IMR-90 (cell line): ENCODE measurements around the gene FMN1. TPM values are rescaled to one million over a fixed set of nuclear protein-coding genes. Genes with fewer than 3 reads are reported as not detected.

Experiments used
- ATAC-seq: fragments of 200-7000 bp; cut with Tn5 transposase; 2 replicates; pipeline ENCODE4 v1.9.1; 2020; ENCODE audit warnings: low read depth, mild to moderate bottlenecking, moderate library complexity
- BruUV-seq: library from RNA; stranded (reverse); fragments of 400-500 nt; replicated peaks from 2 replicates; lab custom pipeline; 2021; lab: Mats Ljungman, UMichigan
- CTCF ChIA-PET: fragments of 300-600 bp; formaldehyde crosslinking; extraction: SDS; loops from one replicate; lab custom pipeline; 2021; ENCODE audit warnings: antibody characterized with exemption; lab: Yijun Ruan, JAX
- POLR2A ChIA-PET: fragments of 300-600 bp; sonication (Branson Sonifier 250); formaldehyde crosslinking; loops from one replicate; lab custom pipeline; 2022; ENCODE audit warnings: antibody characterized with exemption; ENCODE audit not compliant: unreplicated experiment; lab: Charles Lee
- DNase-seq: peaks from one replicate; pipeline ENCODE4 v3.0.0; 2013
- H2AFZ ChIP-seq: replicated peaks from 2 replicates; pipeline ENCODE3; 2013; ENCODE audit warnings: low read length, mild to moderate bottlenecking; ENCODE audit not compliant: poor library complexity
- H2AK5ac ChIP-seq: 2 replicates; pipeline ENCODE4 v1.6.1; 2013; ENCODE audit warnings: low read depth, low read length, inconsistent platforms
- H2AK9ac ChIP-seq: replicated peaks from 2 replicates; pipeline ENCODE3; 2013; ENCODE audit warnings: mild to moderate bottlenecking, low read depth, low read length, moderate library complexity; ENCODE audit not compliant: poor library complexity
- H2BK120ac ChIP-seq: 2 replicates; pipeline ENCODE4 v1.6.1; 2013; ENCODE audit warnings: low read depth, low read length, inconsistent platforms
- H2BK15ac ChIP-seq: 3 replicates; pipeline ENCODE4 v1.6.1; 2013; ENCODE audit warnings: low read depth, low read length, inconsistent platforms
- H2BK20ac ChIP-seq: 2 replicates; pipeline ENCODE4 v1.6.1; 2013; ENCODE audit warnings: low read depth, mild to moderate bottlenecking, inconsistent platforms, low read length, moderate library complexity
- H2BK5ac ChIP-seq: 2 replicates; pipeline ENCODE4 v1.6.1; 2013; ENCODE audit warnings: mild to moderate bottlenecking, low read depth, low read length, inconsistent platforms; ENCODE audit not compliant: poor library complexity, severe bottlenecking
- H3K14ac ChIP-seq: replicated peaks from 2 replicates; pipeline ENCODE4 v1.6.1; 2013; ENCODE audit warnings: low read depth, low read length, inconsistent platforms
- H3K18ac ChIP-seq: 2 replicates; pipeline ENCODE4 v1.6.1; 2013; ENCODE audit warnings: low read depth, low read length, control low read depth
- H3K23ac ChIP-seq: 2 replicates; pipeline ENCODE4 v1.6.1; 2013; ENCODE audit warnings: low read depth, low read length, inconsistent platforms
- H3K27ac ChIP-seq: 2 replicates; pipeline ENCODE4 v1.5.1; 2013; ENCODE audit warnings: mild to moderate bottlenecking, control low read depth, low read length; ENCODE audit not compliant: insufficient read depth
- H3K27me3 ChIP-seq: 2 replicates; pipeline ENCODE4 v1.6.1; 2013; ENCODE audit warnings: low read length; ENCODE audit not compliant: control insufficient read depth, insufficient read depth
- H3K36me3 ChIP-seq: 2 replicates; pipeline ENCODE4 v1.6.1; 2013; ENCODE audit warnings: low read length, mixed read lengths; ENCODE audit not compliant: control insufficient read depth, insufficient read depth
- H3K4ac ChIP-seq: 2 replicates; pipeline ENCODE4 v1.6.1; 2013; ENCODE audit warnings: low read depth, low read length, inconsistent platforms
- H3K4me1 ChIP-seq: 2 replicates; pipeline ENCODE4 v1.6.1; 2013; ENCODE audit warnings: low read length, mixed read lengths; ENCODE audit not compliant: control insufficient read depth, insufficient read depth
- H3K4me2 ChIP-seq: 2 replicates; pipeline ENCODE4 v1.6.1; 2013; ENCODE audit warnings: low read depth, mild to moderate bottlenecking, control low read depth, low read length, moderate library complexity
- H3K4me3 ChIP-seq: 2 replicates; pipeline ENCODE4 v1.5.1; 2013; ENCODE audit warnings: low read depth, mild to moderate bottlenecking, control low read depth, low read length, moderate library complexity; ENCODE audit not compliant: insufficient read depth
- H3K56ac ChIP-seq: 2 replicates; pipeline ENCODE4 v1.6.1; 2013; ENCODE audit warnings: low read length, inconsistent platforms; ENCODE audit not compliant: insufficient read depth; ENCODE audit errors: extremely low read depth
- H3K79me1 ChIP-seq, 2 experiments: 2 replicates each; pipeline ENCODE4 v1.6.1; 2013; ENCODE audit warnings: low read length in 2 of 2, inconsistent platforms in 1 of 2, low read depth in 1 of 2
- H3K9ac ChIP-seq: 2 replicates; pipeline ENCODE4 v1.6.1; 2013; ENCODE audit warnings: low read depth, low read length, control low read depth
- H3K9me1 ChIP-seq: 2 replicates; pipeline ENCODE4 v1.6.1; 2013; ENCODE audit warnings: low read length, inconsistent platforms; ENCODE audit not compliant: insufficient read depth
- H3K9me3 ChIP-seq: 2 replicates; pipeline ENCODE4 v1.6.1; 2013; ENCODE audit warnings: low read length; ENCODE audit not compliant: control insufficient read depth, insufficient read depth
- H4K20me1 ChIP-seq: 2 replicates; pipeline ENCODE4 v1.6.1; 2013; ENCODE audit warnings: low read length, inconsistent platforms; ENCODE audit not compliant: insufficient read depth
- H4K5ac ChIP-seq: 2 replicates; pipeline ENCODE4 v1.6.1; 2013; ENCODE audit warnings: mild to moderate bottlenecking, low read depth, low read length, control low read depth
- H4K8ac ChIP-seq, 2 experiments: 2 replicates each; pipeline ENCODE4 v1.6.1; 2013; ENCODE audit warnings: low read depth in 2 of 2, low read length in 2 of 2, control low read depth in 1 of 2, inconsistent platforms in 1 of 2
- H4K91ac ChIP-seq: 2 replicates; pipeline ENCODE4 v1.6.1; 2013; ENCODE audit warnings: low read depth, low read length, inconsistent platforms; ENCODE audit not compliant: insufficient read depth
- ELK1 ChIP-seq: fragments of 150-350 bp; IDR thresholded peaks from 2 replicates; pipeline ENCODE4 v1.6.1; 2016; ENCODE audit warnings: low read depth, mild to moderate bottlenecking, low read length, moderate library complexity, borderline replicate concordance
- NFE2L2 ChIP-seq: fragments of 150-350 bp; IDR thresholded peaks from 2 replicates; pipeline ENCODE4 v1.6.1; 2016; ENCODE audit warnings: low read depth, mild to moderate bottlenecking, low read length
- RAD21 ChIP-seq: IDR thresholded peaks from 2 replicates; pipeline ENCODE4 v1.6.1; 2012; ENCODE audit warnings: low read length, improper control_type of control experiment
- RFX5 ChIP-seq: IDR thresholded peaks from 2 replicates; pipeline ENCODE4 v1.8.0; 2012; ENCODE audit warnings: low read depth, mild to moderate bottlenecking, low read length, moderate library complexity
- SMC3 ChIP-seq: fragments of 150-350 bp; IDR thresholded peaks from 2 replicates; pipeline ENCODE4 v1.6.1; 2016; ENCODE audit warnings: low read depth, mild to moderate bottlenecking, antibody characterized with exemption, low read length, moderate library complexity
- USF2 ChIP-seq: fragments of 150-350 bp; IDR thresholded peaks from 2 replicates; pipeline ENCODE4 v1.6.1; 2017; ENCODE audit warnings: mild to moderate bottlenecking, antibody characterized with exemption, low read length, low read depth
- WGBS, 2 experiments: methylation state at CpG; one replicate each; pipeline versions ENCODE4 v1.1.5 to v1.1.7; 2013; ENCODE audit warnings: missing lambda C conversion rate in 2 of 2; ENCODE audit not compliant: insufficient read length in 1 of 2; ENCODE audit errors: extremely low coverage in 2 of 2; 5-methylcytosine and 5-hydroxymethylcytosine counted together
- dilution Hi-C: fragments of 300-500 bp; cut with HindIII; formaldehyde crosslinking; loops from one replicate; pipeline ENCODE4 v1.14.3; 2018; ENCODE audit warnings: low sequenced_read_pairs; ENCODE audit not compliant: unreplicated experiment
- in situ Hi-C: fragments of 300-500 bp; cut with MboI; formaldehyde crosslinking; loops from 3 replicates; pipeline ENCODE4 v1.14.3; 2019; ENCODE audit warnings: low sequenced_read_pairs, inconsistent platforms, mixed read lengths
- intact Hi-C: fragments of 100-400 bp; cut with micrococcal nuclease; formaldehyde crosslinking; loops from 2 replicates; pipeline ENCODE4 v1.10.0; 2022
- polyA plus RNA-seq, 3 experiments: library from polyadenylated mRNA; depleted of rRNA; stranded (reverse); fragments of >200 nt; gene quantifications; 2 replicates each; pipeline ENCODE4 v1.2.3, GENCODE V29; 2012; ENCODE audit warnings: low replicate concordance in 1 of 3
- total RNA-seq: library from RNA; depleted of rRNA; stranded (reverse); fragments of >200 nt; gene quantifications from 2 replicates; pipeline ENCODE4 v1.2.3, GENCODE V29; 2012

FMN1 gene
- total and polyA plus RNA-seq, 2 of the 4 experiments (the other 2 are of a cell fraction): 7.3 to 17.6 TPM

GRCh38 chr15:33148129-33148751, 46.3 kb downstream of the FMN1 start:
- H2BK20ac ChIP-seq: no peak overlapping the region
- H3K4me1 ChIP-seq: no peaks in the 10 kb centered on the region
- TF ChIP-seq USF2 (no peak), SMC3 (no peak), NFE2L2 (no peak), ELK1 (no peak), RFX5 (no peak), RAD21 (no peak)
- H2AK9ac ChIP-seq: no peak overlapping the region
- peaks cover 3% of the 10 kb centered on the region for H3K27me3 ChIP-seq
- H4K5ac ChIP-seq: no peak overlapping the region
- ChIA-PET CTCF (interaction anchor here (0.6 kb wide), 1 partner anchor 9 kb away, joined by 3 read pairs; no protein-coding TSS in a partner anchor), POLR2A (no interaction called here)
- in situ Hi-C loops (no loop called here), dilution Hi-C loops (no loop called here), intact Hi-C loops (no loop called here)
- no peak overlapping the region for H2BK5ac ChIP-seq
- no peak overlapping the region for H2BK120ac ChIP-seq
- no peak overlapping the region for H3K18ac ChIP-seq
- H4K91ac ChIP-seq: no peak overlapping the region
- DNase-seq (no peak), ATAC-seq (no peak)
- H3K9me1 ChIP-seq: no peaks in the 10 kb centered on the region
- H3K36me3 ChIP-seq: no peaks in the 10 kb centered on the region
- no peak overlapping the region for H3K27ac ChIP-seq
- H2AFZ ChIP-seq: no peak overlapping the region
- H3K79me1 ChIP-seq: no peaks in the 10 kb centered on the region
- no peaks in the 10 kb centered on the region for H3K9me3 ChIP-seq
- no TSS peak for BruUV-seq
- H4K20me1 ChIP-seq: no peaks in the 10 kb centered on the region
- no peak overlapping the region for H2AK5ac ChIP-seq
- H3K9ac ChIP-seq: no peak overlapping the region
- no peak overlapping the region for H3K4me3 ChIP-seq
- no peak overlapping the region for H4K8ac ChIP-seq
- 94% methylated on average over 6 of the region's 8 CpGs; no CpG with 5 or more reads in 1 of the 2 experiments for WGBS, 2 experiments
- H3K14ac ChIP-seq: no peak overlapping the region
- no peak overlapping the region for H2BK15ac ChIP-seq
- H3K4me2 ChIP-seq: no peak overlapping the region
- no peak overlapping the region for H3K23ac ChIP-seq
- no peak overlapping the region for H3K56ac ChIP-seq
- H3K4ac ChIP-seq: no peak overlapping the region
